IPS DF 4.7 (cell line): ENCODE measurements around the gene S100A2.
A peak's percentile ranks its signal among the peaks of the same experiment; 100 is the strongest.
"Not testable (repeated sequence)": the region's sequence is repeated elsewhere in the genome, so short reads cannot be mapped to it uniquely, and the experiment has no call there.

Experiments
- DNase-seq: peaks from one replicate; pipeline ENCODE4 v3.0.0-alpha.2; 2013; ENCODE audit warnings: low spot score; ENCODE audit errors: extremely low read depth

S100A2 gene

GRCh38 chr1:153532769-153533599, 32.7 kb downstream of the S100A2 start:
- DNase-seq, result peak; percentile 71

GRCh38 chr1:153532181-153532580, 33.5 kb downstream of the S100A2 start:
- DNase-seq, result no peak

- no peak for DNase-seq
Observed at GRCh38 chr1:153531638-153532037, 34.0 kb downstream of the S100A2 start.

GRCh38 chr1:153527683-153528040, 38.0 kb downstream of the S100A2 start:
- no peak for DNase-seq

GRCh38 chr1:153527023-153527682, 38.5 kb downstream of the S100A2 start:
- peak; percentile 38 for DNase-seq

- no peak for DNase-seq
Observed at GRCh38 chr1:153526132-153526543, 39.5 kb downstream of the S100A2 start.

GRCh38 chr1:153525088-153525728, 40.4 kb downstream of the S100A2 start:
- DNase-seq, result no peak

GRCh38 chr1:153522353-153523048, 43.1 kb downstream of the S100A2 start:
- DNase-seq, result not testable (repeated sequence)

GRCh38 chr1:153521808-153522207, 43.8 kb downstream of the S100A2 start:
- DNase-seq, result not testable (repeated sequence)

- no peak for DNase-seq
Observed at GRCh38 chr1:153520818-153521476, 44.7 kb downstream of the S100A2 start.

GRCh38 chr1:153520137-153520691, 45.4 kb downstream of the S100A2 start:
- DNase-seq, result not testable (repeated sequence)

- DNase-seq, result no peak
Observed at GRCh38 chr1:153519242-153519641, 46.4 kb downstream of the S100A2 start.

GRCh38 chr1:153515504-153516394, 49.9 kb downstream of the S100A2 start:
- no peak for DNase-seq

- DNase-seq, result no peak
Observed at GRCh38 chr1:153513666-153514065, 52.0 kb downstream of the S100A2 start.

- no peak for DNase-seq
Observed at GRCh38 chr1:153513023-153513422, 52.6 kb downstream of the S100A2 start.
